HG03135 (cell line): Measurements from ENCODE around the gene CDC27.
"Not testable (repeated sequence)": the region's sequence is repeated elsewhere in the genome, so short reads cannot be mapped to it uniquely, and the experiment has no call there.

Source experiments
- ATAC-seq: cut with Tn5 transposase; IDR thresholded peaks from one replicate; pipeline ENCODE4 v1.9.1; 2021; ENCODE audit warnings: mild to moderate bottlenecking, moderate library complexity; ENCODE audit not compliant: unreplicated experiment

CDC27 gene

GRCh38 chr17:47072886-47073285 lies 116.2 kb downstream of the CDC27 start:
- ATAC-seq, result no peak

GRCh38 chr17:47071171-47071570 lies 117.9 kb downstream of the CDC27 start:
- ATAC-seq, result not testable (repeated sequence)

DNA sequence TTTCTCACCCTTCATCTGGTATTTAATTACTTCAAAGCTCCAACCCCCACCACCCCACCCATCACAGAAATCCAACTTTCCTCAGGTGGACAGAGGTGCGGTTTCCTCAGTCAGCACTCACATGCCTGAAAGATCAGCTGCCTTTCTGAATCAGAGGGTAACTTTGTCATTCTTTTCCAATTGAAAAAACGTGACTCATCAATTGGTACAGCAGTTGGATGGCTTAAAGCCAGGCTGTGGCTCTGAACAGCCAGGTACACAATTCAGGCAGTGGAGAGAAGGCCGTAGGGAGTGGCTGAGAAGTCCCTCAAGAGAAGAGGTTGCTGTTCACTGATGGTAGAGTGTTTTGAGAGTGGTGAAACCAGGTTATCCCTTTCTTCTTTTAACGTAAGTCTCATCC lies 118.8 kb downstream of the CDC27 start:
- ATAC-seq, result not testable (repeated sequence)
